ENCODE data around the gene LMF1. TPM values are rescaled to one million over a fixed set of nuclear protein-coding genes. Genes with fewer than 3 reads are reported as not detected.

LMF1 gene
- total RNA-seq, 2 donors from 2014 or later, result 47.1 to 49.3 TPM

DNA sequence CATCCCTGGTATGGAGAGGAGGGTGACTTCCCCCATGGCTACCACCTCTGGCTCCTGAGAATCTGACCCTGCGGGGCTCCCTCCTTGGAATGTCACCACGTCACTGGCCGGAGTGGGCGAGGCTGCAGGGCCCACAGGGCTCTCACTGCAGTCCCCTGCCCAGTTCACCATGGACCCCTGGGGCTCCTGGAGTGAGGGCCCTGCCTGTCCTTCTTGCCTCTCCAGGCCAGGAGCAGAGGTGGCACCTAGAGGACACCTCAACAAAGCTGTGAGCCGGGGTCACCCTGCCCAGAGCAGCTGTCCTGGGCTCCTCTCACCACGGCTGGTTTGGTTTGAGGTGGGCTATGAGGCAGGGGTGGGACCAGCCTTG is 102.4 kb downstream of the LMF1 start:
- Histone ChIP-seq H3K36me3 (peaks cover 18% of the 10 kb centered on the region), H3K4me3 (no peak overlapping the region), H3K27ac (no peak overlapping the region), H3K4me1 (ENCODE audit: control insufficient read depth in 1 of 2, low read depth in 2 of 2) (no peaks in the 10 kb centered on the region), H3K27me3 (replicated peaks; ENCODE audit: insufficient read depth) (no peaks in the 10 kb centered on the region), H3K9me3 (no peaks in the 10 kb centered on the region)
- ATAC-seq (ENCODE audit: insufficient number of reproducible peaks, low FRiP score, low read depth), result no peak
- DNase-seq (ENCODE audit: low spot score), result no peak
- TF ChIP-seq, protein P1, sequence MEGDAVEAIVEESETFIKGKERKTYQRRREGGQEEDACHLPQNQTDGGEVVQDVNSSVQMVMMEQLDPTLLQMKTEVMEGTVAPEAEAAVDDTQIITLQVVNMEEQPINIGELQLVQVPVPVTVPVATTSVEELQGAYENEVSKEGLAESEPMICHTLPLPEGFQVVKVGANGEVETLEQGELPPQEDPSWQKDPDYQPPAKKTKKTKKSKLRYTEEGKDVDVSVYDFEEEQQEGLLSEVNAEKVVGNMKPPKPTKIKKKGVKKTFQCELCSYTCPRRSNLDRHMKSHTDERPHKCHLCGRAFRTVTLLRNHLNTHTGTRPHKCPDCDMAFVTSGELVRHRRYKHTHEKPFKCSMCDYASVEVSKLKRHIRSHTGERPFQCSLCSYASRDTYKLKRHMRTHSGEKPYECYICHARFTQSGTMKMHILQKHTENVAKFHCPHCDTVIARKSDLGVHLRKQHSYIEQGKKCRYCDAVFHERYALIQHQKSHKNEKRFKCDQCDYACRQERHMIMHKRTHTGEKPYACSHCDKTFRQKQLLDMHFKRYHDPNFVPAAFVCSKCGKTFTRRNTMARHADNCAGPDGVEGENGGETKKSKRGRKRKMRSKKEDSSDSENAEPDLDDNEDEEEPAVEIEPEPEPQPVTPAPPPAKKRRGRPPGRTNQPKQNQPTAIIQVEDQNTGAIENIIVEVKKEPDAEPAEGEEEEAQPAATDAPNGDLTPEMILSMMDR (IDR thresholded peaks at IDR 0.05), result no peak

DNA sequence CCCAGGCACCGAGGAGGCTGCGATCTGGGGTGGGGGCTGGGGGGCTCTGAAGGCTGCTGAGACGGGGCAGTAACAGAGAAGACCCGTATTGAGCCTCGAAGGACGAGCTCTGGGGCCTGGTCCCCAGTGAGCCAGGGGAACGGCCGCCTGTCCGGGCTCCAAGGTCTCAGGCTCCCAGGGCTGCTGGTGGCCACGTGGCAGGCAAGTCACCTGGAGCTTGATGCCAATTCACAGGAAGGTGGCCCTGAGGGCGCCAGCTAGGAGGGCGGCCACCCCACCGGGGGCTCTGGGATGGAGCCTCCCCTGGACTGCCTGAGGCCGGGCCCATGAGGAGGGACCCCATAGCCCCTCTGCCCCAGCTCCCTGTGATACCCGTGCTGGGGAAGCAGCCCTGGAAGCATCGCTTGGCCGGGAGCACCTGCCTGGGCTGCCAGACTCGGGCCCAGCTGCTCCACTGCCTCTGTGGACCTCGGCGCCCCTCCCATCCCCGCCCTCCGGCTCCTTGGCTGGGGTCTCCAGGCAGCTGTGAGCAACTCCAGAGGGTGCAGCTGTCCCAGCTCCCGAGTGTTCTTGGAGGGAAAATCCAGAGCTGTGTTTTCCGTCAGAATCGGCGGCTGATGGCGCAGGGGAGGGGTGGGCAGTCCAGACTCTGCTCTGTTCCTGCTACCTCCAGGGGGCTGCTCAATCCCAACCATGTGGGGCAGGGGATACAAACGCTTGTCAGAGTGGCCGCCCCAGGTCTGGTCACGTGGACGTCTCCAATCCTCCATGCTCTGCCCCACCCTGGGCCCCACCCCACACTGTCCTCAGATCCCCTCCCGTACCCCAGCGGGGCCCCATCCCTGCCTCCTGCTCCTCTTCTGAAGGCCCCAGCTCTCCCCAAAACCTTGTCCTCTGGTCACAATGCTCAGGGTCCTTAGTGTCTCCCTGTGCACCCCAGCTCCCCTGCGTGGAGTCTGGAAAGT is 103.1 kb downstream of the LMF1 start:
- no peak overlapping the region for H3K27ac ChIP-seq
- TF ChIP-seq, protein P1 (IDR thresholded peaks at IDR 0.05), result no peak

DNA sequence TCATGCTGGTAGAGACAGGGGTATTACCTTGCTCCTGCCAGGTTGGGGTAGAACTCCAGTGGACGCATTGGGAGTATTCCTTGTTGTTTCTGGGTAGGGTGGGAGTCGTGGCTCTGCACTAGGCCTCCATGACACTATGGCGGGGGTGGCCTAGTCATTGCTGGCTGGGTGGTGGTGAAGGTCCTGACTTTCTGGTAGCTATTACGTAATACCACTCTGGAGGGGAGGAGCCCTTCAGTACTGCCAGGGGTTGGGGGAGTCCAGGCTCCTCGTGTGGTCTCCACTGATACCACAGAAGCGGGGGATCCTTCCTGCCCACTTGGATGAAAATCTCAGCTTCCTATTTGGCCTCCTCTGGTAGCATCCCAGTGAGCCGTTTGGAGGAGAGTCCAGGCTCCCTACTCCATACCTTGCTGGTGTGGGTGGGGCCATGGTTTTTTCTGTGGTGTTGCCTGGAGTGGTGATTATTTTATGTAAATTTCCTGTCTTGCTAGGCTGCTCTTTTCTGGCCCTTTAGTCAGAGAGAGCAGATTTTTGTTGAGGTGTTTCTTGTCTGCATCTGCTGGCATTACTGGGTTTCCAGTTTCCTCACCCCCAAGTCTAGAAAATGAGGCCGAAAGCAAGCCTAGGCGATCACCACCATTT is 104.4 kb downstream of the LMF1 start:
- Histone ChIP-seq H3K9me3 (no peaks in the 10 kb centered on the region), H3K27me3 (replicated peaks; ENCODE audit: insufficient read depth) (no peaks in the 10 kb centered on the region), H3K27ac (no peak overlapping the region), H3K4me1 (ENCODE audit: control insufficient read depth in 1 of 2, low read depth in 2 of 2) (no peaks in the 10 kb centered on the region), H3K4me3 (no peak overlapping the region), H3K36me3 (peaks cover 10% of the 10 kb centered on the region)
- DNase-seq (ENCODE audit: low spot score) (no peak), ATAC-seq (ENCODE audit: insufficient number of reproducible peaks, low FRiP score, low read depth) (no peak)
- TF ChIP-seq, protein P1 (IDR thresholded peaks at IDR 0.05), result no peak

More for the DNA sequence above, 103.1 kb downstream of the LMF1 start:
- Histone ChIP-seq H3K9me3 (no peaks in the 10 kb centered on the region), H3K36me3 (peaks cover 12% of the 10 kb centered on the region), H3K27me3 (replicated peaks; ENCODE audit: insufficient read depth) (no peaks in the 10 kb centered on the region), H3K4me3 (no peak overlapping the region), H3K4me1 (ENCODE audit: control insufficient read depth in 1 of 2, low read depth in 2 of 2) (no peaks in the 10 kb centered on the region)
- no peak for ATAC-seq (ENCODE audit: insufficient number of reproducible peaks, low FRiP score, low read depth)
- DNase-seq (ENCODE audit: low spot score), result no peak

DNA sequence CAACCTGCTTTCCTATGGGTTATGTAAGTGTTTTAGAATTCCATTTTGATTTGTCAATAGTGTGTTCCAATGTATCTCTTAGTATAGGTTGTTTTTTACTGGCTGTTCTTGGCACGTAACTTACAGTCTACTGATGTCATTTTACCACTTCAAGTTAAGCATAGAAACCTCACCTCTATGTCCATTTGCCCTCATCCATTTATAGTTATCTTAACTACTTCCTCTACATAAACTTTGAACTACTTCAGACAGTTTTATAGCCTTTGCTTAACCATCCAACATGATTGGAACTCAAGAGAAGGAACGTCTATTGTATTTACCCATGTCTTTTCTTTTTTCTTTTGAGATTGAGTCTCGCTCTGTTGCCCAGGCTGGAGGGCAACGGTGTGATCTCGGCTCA is 105.8 kb downstream of the LMF1 start:
- peaks cover 10% of the 10 kb centered on the region for H3K36me3 ChIP-seq
- no peaks in the 10 kb centered on the region for H3K4me1 ChIP-seq (ENCODE audit: control insufficient read depth in 1 of 2, low read depth in 2 of 2)
- H3K9me3 ChIP-seq, result no peaks in the 10 kb centered on the region
- no peaks in the 10 kb centered on the region for H3K27me3 ChIP-seq (replicated peaks; ENCODE audit: insufficient read depth)
- TF ChIP-seq, protein P1 (IDR thresholded peaks at IDR 0.05), result no peak
- H3K4me3 ChIP-seq, result no peak overlapping the region
- no peak for DNase-seq (ENCODE audit: low spot score)
- no peak overlapping the region for H3K27ac ChIP-seq
- ATAC-seq (ENCODE audit: insufficient number of reproducible peaks, low FRiP score, low read depth), result no peak

DNA sequence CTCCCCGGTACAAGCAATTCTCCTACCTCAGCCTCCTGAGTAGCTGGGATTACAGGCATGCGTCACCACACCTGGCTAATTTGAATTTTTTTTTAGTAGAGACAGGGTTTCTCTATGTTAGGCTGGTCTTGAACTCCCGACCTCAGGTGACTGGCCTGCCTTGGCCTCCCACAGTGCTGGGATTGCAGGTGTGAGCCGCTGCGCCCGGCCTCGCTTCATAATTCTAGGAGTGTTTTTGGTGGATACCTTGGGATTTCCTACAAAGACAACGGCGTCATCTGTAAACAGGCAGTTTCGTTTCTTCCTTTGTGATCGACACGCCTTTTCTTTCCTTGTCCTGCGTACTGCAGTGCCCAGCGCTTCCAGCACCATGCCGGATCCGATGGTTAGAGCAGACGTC is 109.3 kb downstream of the LMF1 start:
- no peak overlapping the region for H3K27ac ChIP-seq
- ATAC-seq (ENCODE audit: insufficient number of reproducible peaks, low FRiP score, low read depth) (no peak), DNase-seq (ENCODE audit: low spot score) (no peak)

More for the DNA sequence above, 109.3 kb downstream of the LMF1 start:
- Histone ChIP-seq H3K27me3 (replicated peaks; ENCODE audit: insufficient read depth) (no peaks in the 10 kb centered on the region), H3K36me3 (no peaks in the 10 kb centered on the region), H3K9me3 (no peaks in the 10 kb centered on the region), H3K4me1 (ENCODE audit: control insufficient read depth in 1 of 2, low read depth in 2 of 2) (no peaks in the 10 kb centered on the region), H3K4me3 (no peak overlapping the region)
- TF ChIP-seq, protein P1 (IDR thresholded peaks at IDR 0.05), result no peak
